SU-DHL-6 (cell line): ENCODE data around the gene ST6GALNAC6.

Source experiments
- EZH2phosphoT487 ChIP-seq: fragments of 200-600 bp; sonication (generic), shearing (Covaris generic); conservative IDR thresholded peaks from 2 replicates; pipeline ENCODE4 v1.6.1; 2018; ENCODE audit warnings: mild to moderate bottlenecking, antibody characterized with exemption, low read length, moderate library complexity, mixed read lengths
- TF ChIP-seq, protein P1 (sequence below): fragments of 200-600 bp; sonication (generic); IDR thresholded peaks from one replicate; pipeline ENCODE4 v1.5.1; 2017; ENCODE audit warnings: antibody characterized with exemption, mild to moderate bottlenecking, low read length, moderate library complexity; ENCODE audit not compliant: insufficient read depth, poor library complexity, severe bottlenecking

DNA sequence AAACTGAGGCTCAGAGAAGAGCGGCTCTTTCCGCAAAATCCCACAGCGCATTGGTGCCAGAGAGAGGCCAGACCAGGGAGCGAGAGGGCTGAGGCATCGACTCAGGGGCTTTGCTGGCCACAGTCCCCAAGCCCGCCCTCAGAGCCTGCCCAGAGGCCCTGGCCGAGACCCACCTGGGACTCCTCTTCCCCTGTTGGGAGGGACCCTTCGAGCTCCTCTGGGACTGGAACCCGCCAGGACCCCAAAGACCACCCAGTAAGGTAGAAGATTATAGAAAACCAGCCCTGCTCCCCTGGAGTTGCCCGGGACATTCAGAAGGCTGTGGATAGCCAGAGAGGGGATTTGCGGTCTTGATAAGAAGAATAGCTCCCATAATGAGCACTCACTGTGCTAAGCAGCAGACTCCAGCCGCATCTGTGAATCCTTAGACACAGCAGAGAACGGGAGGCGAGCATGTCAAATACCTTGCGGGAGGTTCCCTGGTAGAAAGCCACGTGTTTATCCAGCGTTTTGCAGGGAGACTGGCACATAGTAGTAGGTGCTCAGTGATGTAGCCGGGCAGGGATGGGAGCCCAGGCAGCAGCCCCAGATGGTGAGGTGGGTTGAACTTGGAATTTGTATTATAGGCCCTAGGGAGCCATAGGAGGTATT is 21.3 kb downstream of the ST6GALNAC6 start:
- TF ChIP-seq, protein P1, sequence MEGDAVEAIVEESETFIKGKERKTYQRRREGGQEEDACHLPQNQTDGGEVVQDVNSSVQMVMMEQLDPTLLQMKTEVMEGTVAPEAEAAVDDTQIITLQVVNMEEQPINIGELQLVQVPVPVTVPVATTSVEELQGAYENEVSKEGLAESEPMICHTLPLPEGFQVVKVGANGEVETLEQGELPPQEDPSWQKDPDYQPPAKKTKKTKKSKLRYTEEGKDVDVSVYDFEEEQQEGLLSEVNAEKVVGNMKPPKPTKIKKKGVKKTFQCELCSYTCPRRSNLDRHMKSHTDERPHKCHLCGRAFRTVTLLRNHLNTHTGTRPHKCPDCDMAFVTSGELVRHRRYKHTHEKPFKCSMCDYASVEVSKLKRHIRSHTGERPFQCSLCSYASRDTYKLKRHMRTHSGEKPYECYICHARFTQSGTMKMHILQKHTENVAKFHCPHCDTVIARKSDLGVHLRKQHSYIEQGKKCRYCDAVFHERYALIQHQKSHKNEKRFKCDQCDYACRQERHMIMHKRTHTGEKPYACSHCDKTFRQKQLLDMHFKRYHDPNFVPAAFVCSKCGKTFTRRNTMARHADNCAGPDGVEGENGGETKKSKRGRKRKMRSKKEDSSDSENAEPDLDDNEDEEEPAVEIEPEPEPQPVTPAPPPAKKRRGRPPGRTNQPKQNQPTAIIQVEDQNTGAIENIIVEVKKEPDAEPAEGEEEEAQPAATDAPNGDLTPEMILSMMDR = no peak
- TF ChIP-seq EZH2phosphoT487 = no peak
